IMR-90 (cell line): ENCODE data around the gene LYPD4. TPM values are rescaled to one million over a fixed set of nuclear protein-coding genes. Genes with fewer than 3 reads are reported as not detected.

ENCODE experiments used
- ATAC-seq: fragments of 200-7000 bp; cut with Tn5 transposase; 2 replicates; pipeline ENCODE4 v1.9.1; 2020; ENCODE audit warnings: low read depth, mild to moderate bottlenecking, moderate library complexity
- BruUV-seq: library from RNA; stranded (reverse); fragments of 400-500 nt; replicated peaks from 2 replicates; lab custom pipeline; 2021; lab: Mats Ljungman, UMichigan
- CTCF ChIA-PET: fragments of 300-600 bp; formaldehyde crosslinking; extraction: SDS; loops from one replicate; lab custom pipeline; 2021; ENCODE audit warnings: antibody characterized with exemption; lab: Yijun Ruan, JAX
- POLR2A ChIA-PET: fragments of 300-600 bp; sonication (Branson Sonifier 250); formaldehyde crosslinking; loops from one replicate; lab custom pipeline; 2022; ENCODE audit warnings: antibody characterized with exemption; ENCODE audit not compliant: unreplicated experiment; lab: Charles Lee
- DNase-seq: peaks from one replicate; pipeline ENCODE4 v3.0.0; 2013
- H2AFZ ChIP-seq: replicated peaks from 2 replicates; pipeline ENCODE3; 2013; ENCODE audit warnings: low read length, mild to moderate bottlenecking; ENCODE audit not compliant: poor library complexity
- H2AK5ac ChIP-seq: 2 replicates; pipeline ENCODE4 v1.6.1; 2013; ENCODE audit warnings: low read depth, low read length, inconsistent platforms
- H2AK9ac ChIP-seq: replicated peaks from 2 replicates; pipeline ENCODE3; 2013; ENCODE audit warnings: mild to moderate bottlenecking, low read depth, low read length, moderate library complexity; ENCODE audit not compliant: poor library complexity
- H2BK120ac ChIP-seq: 2 replicates; pipeline ENCODE4 v1.6.1; 2013; ENCODE audit warnings: low read depth, low read length, inconsistent platforms
- H2BK15ac ChIP-seq: 3 replicates; pipeline ENCODE4 v1.6.1; 2013; ENCODE audit warnings: low read depth, low read length, inconsistent platforms
- H2BK20ac ChIP-seq: 2 replicates; pipeline ENCODE4 v1.6.1; 2013; ENCODE audit warnings: low read depth, mild to moderate bottlenecking, inconsistent platforms, low read length, moderate library complexity
- H2BK5ac ChIP-seq: 2 replicates; pipeline ENCODE4 v1.6.1; 2013; ENCODE audit warnings: mild to moderate bottlenecking, low read depth, low read length, inconsistent platforms; ENCODE audit not compliant: poor library complexity, severe bottlenecking
- H3K14ac ChIP-seq: replicated peaks from 2 replicates; pipeline ENCODE4 v1.6.1; 2013; ENCODE audit warnings: low read depth, low read length, inconsistent platforms
- H3K18ac ChIP-seq: 2 replicates; pipeline ENCODE4 v1.6.1; 2013; ENCODE audit warnings: low read depth, low read length, control low read depth
- H3K23ac ChIP-seq: 2 replicates; pipeline ENCODE4 v1.6.1; 2013; ENCODE audit warnings: low read depth, low read length, inconsistent platforms
- H3K27ac ChIP-seq: 2 replicates; pipeline ENCODE4 v1.5.1; 2013; ENCODE audit warnings: mild to moderate bottlenecking, control low read depth, low read length; ENCODE audit not compliant: insufficient read depth
- H3K27me3 ChIP-seq: 2 replicates; pipeline ENCODE4 v1.6.1; 2013; ENCODE audit warnings: low read length; ENCODE audit not compliant: control insufficient read depth, insufficient read depth
- H3K36me3 ChIP-seq: 2 replicates; pipeline ENCODE4 v1.6.1; 2013; ENCODE audit warnings: low read length, mixed read lengths; ENCODE audit not compliant: control insufficient read depth, insufficient read depth
- H3K4ac ChIP-seq: 2 replicates; pipeline ENCODE4 v1.6.1; 2013; ENCODE audit warnings: low read depth, low read length, inconsistent platforms
- H3K4me1 ChIP-seq: 2 replicates; pipeline ENCODE4 v1.6.1; 2013; ENCODE audit warnings: low read length, mixed read lengths; ENCODE audit not compliant: control insufficient read depth, insufficient read depth
- H3K4me2 ChIP-seq: 2 replicates; pipeline ENCODE4 v1.6.1; 2013; ENCODE audit warnings: low read depth, mild to moderate bottlenecking, control low read depth, low read length, moderate library complexity
- H3K4me3 ChIP-seq: 2 replicates; pipeline ENCODE4 v1.5.1; 2013; ENCODE audit warnings: low read depth, mild to moderate bottlenecking, control low read depth, low read length, moderate library complexity; ENCODE audit not compliant: insufficient read depth
- H3K56ac ChIP-seq: 2 replicates; pipeline ENCODE4 v1.6.1; 2013; ENCODE audit warnings: low read length, inconsistent platforms; ENCODE audit not compliant: insufficient read depth; ENCODE audit errors: extremely low read depth
- H3K79me1 ChIP-seq, 2 experiments: 2 replicates each; pipeline ENCODE4 v1.6.1; 2013; ENCODE audit warnings: low read length in 2 of 2, inconsistent platforms in 1 of 2, low read depth in 1 of 2
- H3K9ac ChIP-seq: 2 replicates; pipeline ENCODE4 v1.6.1; 2013; ENCODE audit warnings: low read depth, low read length, control low read depth
- H3K9me1 ChIP-seq: 2 replicates; pipeline ENCODE4 v1.6.1; 2013; ENCODE audit warnings: low read length, inconsistent platforms; ENCODE audit not compliant: insufficient read depth
- H3K9me3 ChIP-seq: 2 replicates; pipeline ENCODE4 v1.6.1; 2013; ENCODE audit warnings: low read length; ENCODE audit not compliant: control insufficient read depth, insufficient read depth
- H4K20me1 ChIP-seq: 2 replicates; pipeline ENCODE4 v1.6.1; 2013; ENCODE audit warnings: low read length, inconsistent platforms; ENCODE audit not compliant: insufficient read depth
- H4K5ac ChIP-seq: 2 replicates; pipeline ENCODE4 v1.6.1; 2013; ENCODE audit warnings: mild to moderate bottlenecking, low read depth, low read length, control low read depth
- H4K8ac ChIP-seq, 2 experiments: 2 replicates each; pipeline ENCODE4 v1.6.1; 2013; ENCODE audit warnings: low read depth in 2 of 2, low read length in 2 of 2, control low read depth in 1 of 2, inconsistent platforms in 1 of 2
- H4K91ac ChIP-seq: 2 replicates; pipeline ENCODE4 v1.6.1; 2013; ENCODE audit warnings: low read depth, low read length, inconsistent platforms; ENCODE audit not compliant: insufficient read depth
- BHLHE40 ChIP-seq: fragments of 150-350 bp; IDR thresholded peaks from 2 replicates; pipeline ENCODE4 v1.6.1; 2016; ENCODE audit warnings: mild to moderate bottlenecking, low read depth, low read length
- CEBPB ChIP-seq: IDR thresholded peaks from 2 replicates; pipeline ENCODE4 v1.6.1; 2012; ENCODE audit warnings: low read depth, low read length, improper control_type of control experiment
- CHD1 ChIP-seq: IDR thresholded peaks from 2 replicates; pipeline ENCODE4 v1.6.1; 2012; ENCODE audit warnings: low read depth, low read length, improper control_type of control experiment
- FOS ChIP-seq: fragments of 150-350 bp; IDR thresholded peaks from 2 replicates; pipeline ENCODE4 v1.6.1; 2016; ENCODE audit warnings: low read depth, low read length
- MAFK ChIP-seq: IDR thresholded peaks from 2 replicates; pipeline ENCODE4 v1.6.1; 2012; ENCODE audit warnings: low read depth, low read length, improper control_type of control experiment
- MXI1 ChIP-seq: IDR thresholded peaks from 2 replicates; pipeline ENCODE4 v1.6.1; 2012; ENCODE audit warnings: low read depth, mild to moderate bottlenecking, low read length, moderate library complexity, borderline replicate concordance
- NFE2L2 ChIP-seq: fragments of 150-350 bp; IDR thresholded peaks from 2 replicates; pipeline ENCODE4 v1.6.1; 2016; ENCODE audit warnings: low read depth, mild to moderate bottlenecking, low read length
- POLR2A ChIP-seq: IDR thresholded peaks from 2 replicates; pipeline ENCODE4 v1.6.1; 2012; ENCODE audit warnings: mild to moderate bottlenecking, low read depth, low read length
- RAD21 ChIP-seq: IDR thresholded peaks from 2 replicates; pipeline ENCODE4 v1.6.1; 2012; ENCODE audit warnings: low read length, improper control_type of control experiment
- RFX5 ChIP-seq: IDR thresholded peaks from 2 replicates; pipeline ENCODE4 v1.8.0; 2012; ENCODE audit warnings: low read depth, mild to moderate bottlenecking, low read length, moderate library complexity
- SMC3 ChIP-seq: fragments of 150-350 bp; IDR thresholded peaks from 2 replicates; pipeline ENCODE4 v1.6.1; 2016; ENCODE audit warnings: low read depth, mild to moderate bottlenecking, antibody characterized with exemption, low read length, moderate library complexity
- WGBS, 2 experiments: methylation state at CpG; one replicate each; pipeline versions ENCODE4 v1.1.5 to v1.1.7; 2013; ENCODE audit warnings: missing lambda C conversion rate in 2 of 2; ENCODE audit not compliant: insufficient read length in 1 of 2; ENCODE audit errors: extremely low coverage in 2 of 2; 5-methylcytosine and 5-hydroxymethylcytosine counted together
- dilution Hi-C: fragments of 300-500 bp; cut with HindIII; formaldehyde crosslinking; loops from one replicate; pipeline ENCODE4 v1.14.3; 2018; ENCODE audit warnings: low sequenced_read_pairs; ENCODE audit not compliant: unreplicated experiment
- in situ Hi-C: fragments of 300-500 bp; cut with MboI; formaldehyde crosslinking; loops from 3 replicates; pipeline ENCODE4 v1.14.3; 2019; ENCODE audit warnings: low sequenced_read_pairs, inconsistent platforms, mixed read lengths
- intact Hi-C: fragments of 100-400 bp; cut with micrococcal nuclease; formaldehyde crosslinking; loops from 2 replicates; pipeline ENCODE4 v1.10.0; 2022
- polyA plus RNA-seq, 3 experiments: library from polyadenylated mRNA; depleted of rRNA; stranded (reverse); fragments of >200 nt; gene quantifications; 2 replicates each; pipeline ENCODE4 v1.2.3, GENCODE V29; 2012; ENCODE audit warnings: low replicate concordance in 1 of 3
- total RNA-seq: library from RNA; depleted of rRNA; stranded (reverse); fragments of >200 nt; gene quantifications from 2 replicates; pipeline ENCODE4 v1.2.3, GENCODE V29; 2012
- TF ChIP-seq, protein P1 (sequence below): fragments of 150-350 bp; IDR thresholded peaks from 2 replicates; pipeline ENCODE4 v1.6.1; 2017; ENCODE audit warnings: mild to moderate bottlenecking, antibody characterized with exemption, low read length, low read depth
- TF ChIP-seq, protein P2 (sequence below): fragments of 150-350 bp; IDR thresholded peaks from 2 replicates; pipeline ENCODE4 v1.6.1; 2016; ENCODE audit warnings: low read depth, mild to moderate bottlenecking, low read length, moderate library complexity, borderline replicate concordance
- TF ChIP-seq, protein P3 (sequence below): conservative IDR thresholded peaks from 2 replicates; pipeline ENCODE4 v1.5.1; 2012; ENCODE audit warnings: mild to moderate bottlenecking, low read depth, low read length, improper control_type of control experiment

LYPD4 gene
- total and polyA plus RNA-seq, 2 of the 4 experiments (the other 2 are of a cell fraction) = not detected

DNA sequence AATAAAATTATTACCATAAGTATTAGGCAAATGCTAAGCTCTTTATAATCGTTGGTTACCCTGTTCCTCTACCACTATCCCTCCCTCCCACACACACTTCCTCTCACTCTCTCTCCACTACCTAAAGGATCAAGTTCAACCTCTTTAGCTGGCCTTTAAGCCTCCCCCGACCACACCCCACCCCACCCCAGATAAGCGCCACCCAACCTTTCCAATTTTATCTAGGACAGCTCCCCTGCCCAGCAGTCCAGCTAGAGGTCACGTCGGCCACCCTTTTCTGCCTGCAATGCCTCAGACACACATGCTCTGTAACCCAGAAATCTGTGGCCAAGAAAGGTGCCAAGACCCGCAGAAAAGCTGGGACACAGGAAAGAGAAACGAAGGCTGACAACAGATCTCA lies 1.1 kb downstream of the LYPD4 start:
- TF ChIP-seq BHLHE40 = no peak
- TF ChIP-seq, protein P1, sequence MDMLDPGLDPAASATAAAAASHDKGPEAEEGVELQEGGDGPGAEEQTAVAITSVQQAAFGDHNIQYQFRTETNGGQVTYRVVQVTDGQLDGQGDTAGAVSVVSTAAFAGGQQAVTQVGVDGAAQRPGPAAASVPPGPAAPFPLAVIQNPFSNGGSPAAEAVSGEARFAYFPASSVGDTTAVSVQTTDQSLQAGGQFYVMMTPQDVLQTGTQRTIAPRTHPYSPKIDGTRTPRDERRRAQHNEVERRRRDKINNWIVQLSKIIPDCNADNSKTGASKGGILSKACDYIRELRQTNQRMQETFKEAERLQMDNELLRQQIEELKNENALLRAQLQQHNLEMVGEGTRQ = no peak
- no peak for TF ChIP-seq SMC3
- no peak for TF ChIP-seq MAFK
- TF ChIP-seq MXI1 = no peak
- TF ChIP-seq FOS = no peak
- no peak for TF ChIP-seq RAD21
- TF ChIP-seq, protein P2, sequence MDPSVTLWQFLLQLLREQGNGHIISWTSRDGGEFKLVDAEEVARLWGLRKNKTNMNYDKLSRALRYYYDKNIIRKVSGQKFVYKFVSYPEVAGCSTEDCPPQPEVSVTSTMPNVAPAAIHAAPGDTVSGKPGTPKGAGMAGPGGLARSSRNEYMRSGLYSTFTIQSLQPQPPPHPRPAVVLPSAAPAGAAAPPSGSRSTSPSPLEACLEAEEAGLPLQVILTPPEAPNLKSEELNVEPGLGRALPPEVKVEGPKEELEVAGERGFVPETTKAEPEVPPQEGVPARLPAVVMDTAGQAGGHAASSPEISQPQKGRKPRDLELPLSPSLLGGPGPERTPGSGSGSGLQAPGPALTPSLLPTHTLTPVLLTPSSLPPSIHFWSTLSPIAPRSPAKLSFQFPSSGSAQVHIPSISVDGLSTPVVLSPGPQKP = no peak
- TF ChIP-seq RFX5 = no peak
- TF ChIP-seq POLR2A = no peak
- TF ChIP-seq CHD1 = no peak
- TF ChIP-seq, protein P3, sequence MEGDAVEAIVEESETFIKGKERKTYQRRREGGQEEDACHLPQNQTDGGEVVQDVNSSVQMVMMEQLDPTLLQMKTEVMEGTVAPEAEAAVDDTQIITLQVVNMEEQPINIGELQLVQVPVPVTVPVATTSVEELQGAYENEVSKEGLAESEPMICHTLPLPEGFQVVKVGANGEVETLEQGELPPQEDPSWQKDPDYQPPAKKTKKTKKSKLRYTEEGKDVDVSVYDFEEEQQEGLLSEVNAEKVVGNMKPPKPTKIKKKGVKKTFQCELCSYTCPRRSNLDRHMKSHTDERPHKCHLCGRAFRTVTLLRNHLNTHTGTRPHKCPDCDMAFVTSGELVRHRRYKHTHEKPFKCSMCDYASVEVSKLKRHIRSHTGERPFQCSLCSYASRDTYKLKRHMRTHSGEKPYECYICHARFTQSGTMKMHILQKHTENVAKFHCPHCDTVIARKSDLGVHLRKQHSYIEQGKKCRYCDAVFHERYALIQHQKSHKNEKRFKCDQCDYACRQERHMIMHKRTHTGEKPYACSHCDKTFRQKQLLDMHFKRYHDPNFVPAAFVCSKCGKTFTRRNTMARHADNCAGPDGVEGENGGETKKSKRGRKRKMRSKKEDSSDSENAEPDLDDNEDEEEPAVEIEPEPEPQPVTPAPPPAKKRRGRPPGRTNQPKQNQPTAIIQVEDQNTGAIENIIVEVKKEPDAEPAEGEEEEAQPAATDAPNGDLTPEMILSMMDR = no peak
- no peak for TF ChIP-seq NFE2L2
- no peak for TF ChIP-seq CEBPB
- DNase-seq (no peak), ATAC-seq (no peak)
- Histone ChIP-seq H3K79me1 (no peaks in the 10 kb centered on the region), H3K9me3 (no peaks in the 10 kb centered on the region), H3K27ac (no peak overlapping the region), H3K4ac (no peak overlapping the region), H4K8ac (no peak overlapping the region), H2BK15ac (no peak overlapping the region), H2BK5ac (no peak overlapping the region), H3K14ac (no peak overlapping the region), H3K23ac (no peak overlapping the region), H3K4me3 (no peak overlapping the region), H3K18ac (no peak overlapping the region), H2AK5ac (no peak overlapping the region), H3K9ac (no peak overlapping the region), H3K56ac (no peak overlapping the region), H4K91ac (no peak overlapping the region), H2AK9ac (no peak overlapping the region), H3K27me3 (peaks cover 7% of the 10 kb centered on the region), H3K4me2 (no peak overlapping the region), H2BK120ac (no peak overlapping the region), H4K20me1 (no peaks in the 10 kb centered on the region), H3K9me1 (no peaks in the 10 kb centered on the region), H2AFZ (no peak overlapping the region), H3K4me1 (no peaks in the 10 kb centered on the region), H4K5ac (no peak overlapping the region), H3K36me3 (no peaks in the 10 kb centered on the region), H2BK20ac (no peak overlapping the region)
- in situ Hi-C loops = no loop called here
- ChIA-PET CTCF (no interaction called here), POLR2A (no interaction called here)
- dilution Hi-C loops = no loop called here
- WGBS, 2 experiments = 60% methylated on average over 1 of the region's 7 CpGs; no CpG with 5 or more reads in 1 of the 2 experiments
- intact Hi-C loops = no loop called here
- BruUV-seq = no TSS peak
